GM21528 (cell line): Measurements from ENCODE around the gene FLNA.
A peak's percentile ranks its signal among the peaks of the same experiment; 100 is the strongest.
"Not testable (repeated sequence)": the region's sequence is repeated elsewhere in the genome, so short reads cannot be mapped to it uniquely, and the experiment has no call there.

Experiments
- ATAC-seq: cut with Tn5 transposase; IDR thresholded peaks from one replicate; pipeline ENCODE4 v1.9.1; 2021; ENCODE audit warnings: mild to moderate bottlenecking, moderate library complexity; ENCODE audit not compliant: unreplicated experiment, low FRiP score

FLNA gene

DNA sequence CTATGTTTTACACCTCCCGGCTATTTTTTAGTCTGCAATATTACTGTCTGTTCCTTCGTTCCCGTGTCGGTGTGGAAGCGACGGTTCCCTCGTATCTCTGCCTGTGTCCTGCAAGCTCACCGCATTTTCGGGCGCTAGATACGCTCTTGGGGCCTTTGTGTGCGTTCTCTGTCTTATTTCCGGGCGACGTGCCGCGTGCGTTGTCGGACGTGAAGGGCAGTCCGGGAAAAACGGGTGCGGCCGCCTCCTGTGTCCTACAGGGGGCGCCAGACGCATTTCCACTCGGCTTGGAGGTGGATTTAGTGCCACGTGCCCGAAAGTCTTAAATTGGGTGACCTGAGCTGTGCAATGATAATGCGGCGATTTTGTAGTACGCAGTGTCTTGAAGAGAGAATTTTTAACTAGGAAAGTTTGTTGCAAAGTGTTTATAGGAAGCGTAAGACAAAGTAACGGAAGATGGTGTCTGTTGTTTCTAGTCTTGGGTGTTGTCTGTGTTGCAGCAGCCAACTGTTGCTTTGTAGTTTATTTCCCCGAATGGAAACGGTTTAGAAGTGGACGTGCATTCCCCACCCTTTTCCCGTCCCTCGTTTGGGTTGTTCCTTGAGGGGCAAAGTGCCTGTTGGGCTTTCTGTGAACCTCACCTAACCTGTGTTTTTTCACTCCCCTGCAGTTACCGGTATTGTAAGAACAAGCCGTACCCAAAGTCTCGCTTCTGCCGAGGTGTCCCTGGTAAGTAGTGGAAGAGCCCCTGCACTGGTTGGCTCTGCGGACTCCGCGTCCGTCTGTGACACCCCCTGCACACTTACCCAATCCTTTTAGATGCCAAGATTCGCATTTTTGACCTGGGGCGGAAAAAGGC, 24.5 kb upstream of the FLNA start:
- ATAC-seq: peak; percentile 29

DNA sequence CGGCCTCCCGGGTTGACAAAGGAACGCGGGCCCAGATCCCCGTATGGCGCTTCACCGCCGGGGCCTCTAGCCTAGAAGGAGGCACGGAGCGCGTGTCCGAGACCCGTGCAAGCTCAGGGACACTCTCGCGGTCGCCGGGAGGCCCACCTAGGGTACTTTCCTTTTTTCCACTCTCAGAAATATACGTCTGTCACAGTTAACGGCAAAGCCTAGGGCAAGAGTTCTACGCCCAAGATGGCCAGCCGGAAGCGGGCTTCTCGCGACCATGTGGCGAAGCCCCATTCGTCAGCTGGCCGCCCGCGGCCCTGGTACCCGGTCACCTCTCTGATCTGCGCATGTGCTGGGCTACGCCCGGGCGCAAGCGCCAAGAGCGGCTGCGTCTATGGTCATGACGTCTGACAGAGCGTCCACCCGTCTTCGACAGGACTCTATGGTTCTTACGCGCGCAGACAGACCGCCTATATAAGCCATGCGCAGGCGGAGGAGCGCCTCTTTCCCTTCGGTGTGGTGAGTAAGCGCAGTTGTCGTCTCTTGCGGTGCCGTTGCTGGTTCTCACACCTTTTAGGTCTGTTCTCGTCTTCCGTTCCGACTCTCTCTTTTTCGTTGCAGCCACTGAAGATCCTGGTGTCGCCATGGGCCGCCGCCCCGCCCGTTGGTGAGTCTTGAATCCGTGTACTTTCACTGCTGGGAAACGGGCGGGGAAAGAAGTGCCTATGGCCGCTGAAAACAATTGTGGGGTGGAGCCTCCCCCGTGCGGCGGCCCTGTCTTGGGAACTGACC, 23.6 kb upstream of the FLNA start, which contains the start of gene RPL10:
Gene RPL10 (plus strand): TSS at position 490 of the 780 bp plus-strand sequence. CDS start 143 bp downstream, at position 633.
- peak; percentile 81 for ATAC-seq

DNA sequence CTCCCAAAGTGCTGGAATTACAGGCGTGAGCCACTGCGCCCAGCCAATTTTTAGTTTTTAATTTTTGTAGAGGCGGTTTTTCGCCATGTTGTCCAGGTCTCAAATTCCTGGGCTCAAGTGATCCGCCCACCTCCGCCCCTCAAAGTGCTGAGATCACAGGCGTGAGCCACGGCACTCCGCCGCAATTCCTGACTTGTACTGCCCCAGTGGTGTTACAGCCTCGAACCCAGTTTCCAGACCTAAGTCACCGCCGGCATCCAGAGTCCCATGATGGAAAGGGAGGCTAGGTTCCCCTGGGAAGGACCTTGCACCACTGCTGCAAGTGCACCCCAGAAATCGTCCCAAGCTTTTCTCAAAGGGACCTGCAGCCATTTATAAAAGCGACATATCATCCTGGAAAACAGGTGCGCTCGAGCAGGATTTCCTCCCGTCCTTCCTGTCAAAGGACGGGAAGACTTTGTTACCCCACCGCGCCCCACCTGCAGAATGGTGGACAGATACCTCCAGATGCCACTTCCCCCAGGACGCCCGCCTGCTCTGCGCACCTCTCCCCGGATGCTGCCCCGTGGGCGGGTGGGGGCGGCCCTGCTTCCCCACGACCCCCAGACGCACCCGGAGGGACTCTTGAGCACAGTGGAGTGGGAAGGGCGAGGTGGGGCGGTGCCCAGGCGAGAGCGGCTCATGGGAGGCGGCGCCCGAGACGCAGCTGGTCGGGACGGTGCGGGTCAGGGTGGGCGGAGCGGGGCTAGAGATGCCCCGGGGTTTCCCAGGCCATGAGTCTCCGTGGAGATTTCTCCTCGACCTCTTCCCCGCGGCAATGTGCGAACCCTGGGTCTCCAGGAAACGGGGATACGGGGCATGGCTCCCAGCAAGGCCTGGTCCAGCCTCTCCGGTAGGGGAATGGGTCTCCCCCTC, 22.8 kb upstream of the FLNA start:
- ATAC-seq: peak; percentile 56

DNA sequence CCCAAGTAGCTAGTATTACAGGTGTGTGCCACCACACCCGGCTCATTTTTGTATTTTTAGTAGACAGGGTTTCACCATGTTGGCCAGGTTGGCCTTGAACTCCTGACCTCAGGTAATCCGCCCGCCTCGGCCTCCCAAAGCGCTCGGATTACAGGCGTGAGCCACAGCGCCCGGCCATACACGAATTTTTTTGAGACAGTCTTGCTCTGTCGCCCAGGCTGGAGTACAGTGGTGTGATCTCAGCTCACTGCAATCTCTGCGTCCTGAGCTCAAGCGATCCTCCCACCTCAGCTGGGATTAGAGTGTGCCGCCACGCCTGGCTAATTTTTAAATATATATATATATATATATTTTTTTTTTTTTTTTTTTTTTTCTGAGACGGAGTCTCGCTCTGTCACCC, 21.9 kb upstream of the FLNA start:
- ATAC-seq: not testable (repeated sequence)

DNA sequence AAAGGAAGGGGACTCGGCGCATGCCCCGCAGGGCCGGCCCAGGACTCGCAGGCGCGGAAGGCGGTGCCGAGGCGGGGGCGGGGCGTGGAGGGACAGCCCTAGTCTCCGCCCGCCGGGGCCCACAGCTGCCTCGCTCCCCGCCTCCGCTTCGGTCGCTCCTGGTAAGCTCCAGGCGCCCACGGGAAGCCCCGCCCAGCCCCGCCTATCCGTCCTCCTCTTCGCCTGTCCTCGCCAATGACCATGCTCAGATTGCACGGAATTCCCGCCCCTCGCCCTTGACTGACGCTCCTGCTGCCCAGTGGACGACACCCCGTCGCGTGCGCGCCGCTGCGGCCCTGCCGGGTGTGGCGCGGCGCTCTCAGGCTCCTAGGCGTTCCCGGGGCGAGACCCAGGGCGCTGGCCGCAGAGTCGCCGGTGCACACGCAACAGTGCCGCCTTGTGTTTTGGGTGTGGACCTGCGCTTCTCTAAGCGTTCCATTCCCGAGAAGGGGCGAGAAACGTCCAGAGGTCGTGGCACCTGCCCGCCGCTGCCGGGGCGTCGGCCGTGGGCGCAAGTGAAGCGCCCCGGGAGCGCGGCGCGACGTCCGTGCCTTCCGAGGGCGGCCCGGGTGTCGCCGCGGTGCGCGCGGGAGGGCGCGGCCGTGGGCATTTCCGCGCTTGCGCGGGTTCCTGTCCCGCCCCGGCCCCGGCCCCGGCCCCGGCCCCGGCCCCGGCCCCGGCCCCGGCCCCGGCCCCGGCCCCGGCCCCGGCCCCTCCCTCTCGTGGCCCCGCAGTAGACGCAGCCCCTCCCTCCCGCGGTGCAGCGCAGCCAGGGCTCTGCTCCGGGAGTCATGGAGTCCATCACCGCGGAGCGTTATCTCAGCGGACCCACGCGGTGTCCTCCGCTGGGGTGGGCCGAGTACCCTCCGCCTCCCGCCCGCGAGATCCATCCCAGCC, 15.6 kb upstream of the FLNA start:
- peak; percentile 77 for ATAC-seq

DNA sequence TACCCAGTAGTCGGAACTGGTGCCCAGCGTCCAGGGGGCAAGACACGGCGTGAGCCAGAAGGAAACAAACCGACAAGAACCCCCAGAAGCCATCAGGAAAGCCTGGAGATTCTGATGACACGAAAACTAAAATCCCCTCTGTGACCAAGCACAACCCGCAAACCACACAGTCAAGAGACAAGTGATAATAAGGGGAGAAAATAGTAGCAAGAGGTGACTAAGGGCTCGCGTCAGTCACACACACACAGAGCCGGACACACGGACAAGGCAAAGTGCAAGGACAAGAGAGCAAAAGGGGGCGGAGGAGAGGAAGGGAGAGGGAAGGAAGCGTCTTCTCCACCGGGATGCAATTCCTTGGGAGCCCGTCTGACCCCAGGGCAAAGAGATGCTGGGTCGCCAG, 14.2 kb upstream of the FLNA start:
- ATAC-seq: peak; percentile 10

DNA sequence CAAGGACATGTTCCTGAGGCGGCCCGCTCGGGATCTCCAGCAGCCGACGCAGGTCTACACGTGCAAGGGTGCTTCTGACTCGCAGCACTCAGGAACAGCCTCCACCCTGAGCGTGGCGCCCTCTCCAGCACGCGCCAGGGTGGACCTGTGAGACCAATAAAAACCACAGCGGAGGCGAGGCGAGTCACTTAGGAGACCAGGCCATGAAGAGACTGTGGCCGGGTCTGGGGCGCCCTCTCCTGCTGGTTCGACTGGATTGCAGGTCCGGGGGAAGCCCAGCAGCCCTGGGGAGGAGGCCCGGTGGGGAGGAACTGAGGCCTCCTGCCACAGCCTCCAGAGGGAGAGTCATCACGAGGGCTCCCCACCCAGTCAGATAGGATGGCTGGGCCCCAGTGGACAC, 13.7 kb upstream of the FLNA start:
- ATAC-seq: not testable (repeated sequence)

DNA sequence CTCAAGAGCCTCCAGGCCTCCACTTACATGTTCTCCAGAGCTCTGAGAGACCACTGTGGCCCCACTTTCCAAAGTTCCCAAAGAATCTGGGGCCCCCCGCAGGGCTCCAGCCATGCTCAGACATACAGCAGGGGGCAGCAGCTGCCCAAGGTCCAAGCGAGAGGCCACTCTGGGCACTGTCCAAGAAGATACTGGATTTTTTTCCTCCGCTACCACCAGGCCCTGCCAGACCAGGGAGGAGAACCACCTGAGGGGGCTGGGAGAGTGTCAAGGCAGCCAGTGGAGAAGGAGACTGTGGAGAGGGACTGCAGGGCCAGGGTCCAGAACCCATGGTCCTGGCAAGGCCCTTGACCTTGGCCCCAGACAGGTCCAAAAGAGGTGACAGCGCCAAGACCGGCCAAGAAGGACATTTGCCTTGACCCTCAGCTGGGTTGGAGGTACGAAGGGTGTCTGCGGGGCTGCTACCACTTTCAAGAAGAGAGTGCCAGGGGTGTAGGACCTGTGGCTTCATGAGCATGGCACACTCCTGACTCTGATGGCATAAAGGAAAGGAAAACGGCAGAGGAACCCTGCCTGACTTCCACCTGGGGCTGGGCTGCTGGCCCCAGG, 10.0 kb upstream of the FLNA start:
- ATAC-seq: no peak

DNA sequence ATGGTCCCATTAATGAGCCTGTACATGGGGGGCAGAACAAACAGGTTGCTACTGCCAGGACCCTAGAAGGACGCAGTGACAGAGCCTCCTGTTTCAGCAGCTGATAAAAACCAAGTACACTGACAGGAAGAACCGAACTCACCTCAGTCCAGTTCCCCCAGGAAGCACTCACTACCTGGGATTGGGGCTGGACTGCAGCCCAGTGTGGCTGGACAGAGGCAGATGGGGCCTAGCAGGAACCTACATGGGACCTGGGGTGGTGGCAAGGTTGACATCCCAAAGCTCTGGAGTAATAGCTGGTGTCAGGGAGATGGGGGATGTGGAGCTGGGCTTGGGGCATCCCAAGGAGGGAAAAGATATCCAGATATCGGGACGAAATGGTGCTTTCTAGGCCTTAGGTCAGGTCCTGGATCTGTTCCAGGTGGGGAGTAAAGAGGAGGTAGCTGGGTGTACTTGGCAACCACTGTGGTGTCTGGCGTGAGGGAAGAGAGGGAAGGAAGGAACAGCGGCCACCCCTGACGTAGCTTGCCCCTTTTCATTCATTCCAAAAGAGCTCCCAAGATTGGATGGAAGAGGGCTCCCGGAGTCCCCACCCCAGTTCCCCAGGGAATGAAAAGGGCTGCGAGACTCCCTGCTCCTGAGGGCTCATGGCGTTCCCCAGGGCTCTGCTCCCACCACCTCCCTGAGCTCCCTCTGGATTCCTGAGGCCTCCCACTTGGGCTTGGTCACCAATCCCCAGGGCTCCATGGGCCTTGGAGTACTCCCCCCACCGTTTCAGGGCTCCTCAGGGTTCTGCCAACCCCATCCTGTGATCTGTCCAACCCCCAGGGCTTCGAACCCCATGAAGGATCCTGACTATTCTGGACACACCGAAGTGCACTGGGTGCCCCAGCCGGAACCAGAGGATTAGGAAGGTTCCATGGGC, 9.2 kb upstream of the FLNA start:
- no peak for ATAC-seq

DNA sequence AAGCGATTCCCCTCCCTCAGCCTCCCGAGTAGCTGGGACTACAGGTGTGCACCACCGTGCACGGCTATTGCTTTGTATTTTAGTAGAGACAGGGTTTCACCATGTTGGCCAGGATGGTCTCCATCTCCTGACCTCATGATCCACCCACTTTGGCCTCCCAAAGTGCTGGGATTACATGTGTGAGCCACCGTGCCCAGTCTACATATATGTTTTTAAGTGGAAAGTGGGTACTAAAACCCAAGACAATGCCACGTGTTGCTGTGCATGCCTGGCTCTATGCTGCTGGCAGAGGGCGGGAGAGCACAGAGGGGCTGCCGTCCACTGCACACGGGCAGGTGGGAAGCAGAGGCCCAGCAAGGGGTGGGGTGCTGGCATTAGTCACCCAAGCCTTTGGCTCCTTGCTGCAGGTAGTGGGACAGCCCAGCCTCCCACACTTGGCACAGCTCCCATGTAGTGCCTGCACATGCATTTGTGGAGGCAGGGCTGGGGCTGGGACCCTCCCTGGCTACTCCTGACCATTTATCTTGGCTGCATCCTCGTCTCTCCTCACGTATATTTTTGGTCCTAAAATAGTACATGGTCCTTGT, 8.1 kb upstream of the FLNA start:
- no peak for ATAC-seq

DNA sequence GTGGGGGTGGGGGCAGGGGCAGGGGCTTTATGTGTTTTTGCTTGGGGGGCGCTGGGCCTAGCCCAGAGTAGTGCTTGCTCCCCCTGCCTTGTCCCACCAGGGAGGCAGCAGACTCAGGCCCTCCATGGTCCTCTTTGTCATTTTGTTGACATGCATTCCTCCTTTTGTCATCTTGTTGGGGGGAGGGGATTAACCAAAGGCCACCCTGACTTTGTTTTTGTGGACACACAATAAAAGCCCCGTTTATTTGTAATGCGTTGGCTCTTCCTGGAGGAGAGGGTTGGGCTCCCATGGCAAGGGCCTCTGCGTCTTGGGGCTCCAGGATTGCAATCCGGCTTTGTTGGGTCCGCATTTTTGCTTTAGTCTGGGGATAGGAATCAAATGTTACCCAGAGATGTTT, 6.8 kb upstream of the FLNA start:
- ATAC-seq: no peak

DNA sequence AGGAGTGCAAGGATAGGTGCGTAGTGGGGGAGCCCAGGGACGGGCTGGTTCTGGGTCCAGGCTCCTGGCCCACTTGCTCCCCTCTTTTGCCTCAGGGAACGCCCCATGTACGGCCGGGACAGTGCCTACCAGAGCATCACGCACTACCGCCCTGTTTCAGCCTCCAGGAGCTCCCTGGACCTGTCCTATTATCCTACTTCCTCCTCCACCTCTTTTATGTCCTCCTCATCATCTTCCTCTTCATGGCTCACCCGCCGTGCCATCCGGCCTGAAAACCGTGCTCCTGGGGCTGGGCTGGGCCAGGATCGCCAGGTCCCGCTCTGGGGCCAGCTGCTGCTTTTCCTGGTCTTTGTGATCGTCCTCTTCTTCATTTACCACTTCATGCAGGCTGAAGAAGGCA, 6.4 kb upstream of the FLNA start:
- ATAC-seq: no peak

DNA sequence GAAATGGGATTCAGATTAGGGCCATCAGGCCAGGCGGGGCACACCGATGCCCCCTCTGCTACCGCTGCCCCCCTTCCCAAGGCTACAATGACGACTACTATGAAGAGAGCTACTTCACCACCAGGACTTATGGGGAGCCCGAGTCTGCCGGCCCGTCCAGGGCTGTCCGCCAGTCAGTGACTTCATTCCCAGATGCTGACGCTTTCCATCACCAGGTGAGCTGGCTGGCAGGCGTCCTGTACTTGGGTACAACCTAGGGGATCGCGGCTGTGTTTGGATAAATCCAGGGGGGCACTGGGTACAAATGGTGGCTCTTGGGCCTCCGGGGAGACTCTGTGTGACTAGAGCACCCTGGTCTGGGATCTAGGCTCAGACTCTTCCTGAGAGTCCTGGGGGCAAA, 5.7 kb upstream of the FLNA start:
- ATAC-seq: no peak

DNA sequence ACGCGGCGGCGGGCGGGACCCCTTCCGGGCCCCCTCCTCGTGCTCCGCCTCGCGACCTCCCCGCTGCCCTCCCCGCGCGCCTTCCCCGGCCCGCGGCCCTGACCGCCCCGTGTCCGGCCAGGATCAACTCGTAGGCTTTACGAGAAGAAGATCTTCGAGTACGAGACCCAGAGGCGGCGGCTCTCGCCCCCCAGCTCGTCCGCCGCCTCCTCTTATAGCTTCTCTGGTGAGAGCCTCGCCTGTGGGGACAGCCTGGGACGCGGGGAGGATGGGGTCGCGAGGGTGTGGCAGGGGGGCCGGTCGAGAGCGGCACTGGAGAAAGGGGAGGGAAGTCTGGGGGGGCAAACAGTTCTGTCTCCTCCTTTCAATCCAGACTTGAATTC, 5.1 kb upstream of the FLNA start:
- ATAC-seq: peak; percentile 7

DNA sequence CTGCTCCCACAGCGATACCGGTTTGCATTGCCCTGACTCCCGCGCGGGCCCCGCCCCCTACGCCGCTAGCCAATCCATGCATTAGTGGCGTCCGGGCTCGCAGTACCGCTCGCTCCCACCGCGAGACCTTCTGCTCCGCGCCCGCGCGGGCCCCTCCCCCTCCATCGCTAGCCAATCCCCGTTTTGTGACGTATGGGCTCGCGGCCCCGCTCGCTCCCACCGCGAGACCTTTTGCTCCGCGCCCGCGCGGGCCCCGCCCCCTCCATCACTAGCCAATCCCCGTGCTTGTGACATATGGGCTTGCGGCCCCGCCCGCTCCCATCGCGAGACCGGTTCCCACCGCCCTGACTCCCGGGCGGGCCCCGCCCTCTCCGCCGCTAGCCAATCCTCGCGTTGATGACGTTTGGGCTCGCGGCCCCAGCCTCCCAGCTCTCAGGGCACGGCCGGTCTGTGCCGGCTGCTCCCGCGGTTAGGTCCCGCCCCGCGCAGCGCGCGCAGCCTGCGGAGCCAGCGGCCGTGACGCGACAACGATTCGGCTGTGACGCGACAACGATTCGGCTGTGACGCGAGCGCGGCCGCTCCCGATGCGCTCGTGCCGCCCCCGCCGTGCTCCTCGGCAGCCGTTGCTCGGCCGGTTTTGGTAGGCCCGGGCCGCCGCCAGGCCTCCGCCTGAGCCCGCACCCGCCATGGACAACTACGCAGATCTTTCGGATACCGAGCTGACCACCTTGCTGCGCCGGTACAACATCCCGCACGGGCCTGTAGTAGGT, 4.5 kb upstream of the FLNA start, which contains the start of gene EMD:
Gene EMD (plus strand): TSS at position 497 of the 770 bp plus-strand sequence. CDS start 190 bp downstream, at position 687.
- ATAC-seq: peak; percentile 81

DNA sequence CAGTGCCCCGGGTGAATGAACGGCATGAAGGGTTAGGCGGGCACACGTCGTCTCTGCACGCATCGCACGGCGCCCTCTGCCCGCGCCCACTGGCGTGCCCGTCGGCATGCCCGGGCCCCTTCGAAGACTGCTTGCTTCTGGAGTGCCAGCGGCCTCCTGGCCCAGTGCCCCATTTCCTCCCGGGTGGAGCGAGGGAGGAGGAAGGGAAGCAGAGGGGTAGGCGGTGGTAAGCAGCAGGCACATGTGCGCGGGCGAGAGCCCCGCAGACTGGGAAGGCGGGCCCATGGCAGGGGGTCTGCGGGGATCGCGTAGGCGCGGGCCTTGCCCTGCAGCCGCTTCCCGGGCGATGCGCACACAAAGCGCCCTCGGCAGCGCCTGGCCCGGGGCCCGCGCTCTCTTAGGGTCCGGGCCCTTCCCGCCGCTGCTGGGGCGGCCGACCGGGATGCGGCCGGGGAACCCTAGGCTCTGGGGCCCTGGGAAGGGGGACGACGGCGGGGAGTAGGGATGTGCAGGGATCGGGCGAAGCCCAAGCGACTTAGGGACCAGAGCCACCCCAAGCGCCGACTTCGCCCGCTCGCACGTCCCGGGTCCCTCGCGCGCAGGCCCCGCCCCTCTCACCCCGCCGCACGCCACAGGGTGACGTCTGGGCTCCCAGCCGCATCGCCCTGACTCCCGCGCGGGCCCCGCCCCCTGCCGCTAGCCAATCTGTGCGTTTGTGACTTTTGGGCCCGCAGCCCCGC, 3.8 kb upstream of the FLNA start:
- ATAC-seq: no peak
